Fibroblast of pulmonary artery (primary cell): ENCODE data around the gene AKR1D1.
"Not testable (repeated sequence)": the region's sequence is repeated elsewhere in the genome, so short reads cannot be mapped to it uniquely, and the experiment has no call there.

ENCODE experiments used
- DNase-seq: peaks from one replicate; pipeline ENCODE4 v3.0.0-alpha.2; 2010; ENCODE audit warnings: low read depth
- H3K4me3 ChIP-seq: replicated peaks from 2 replicates; pipeline ENCODE4 v1.5.1; 2011; ENCODE audit warnings: low read depth, mild to moderate bottlenecking, control low read depth, low read length, moderate library complexity
- CTCF ChIP-seq: IDR thresholded peaks from 2 replicates; pipeline ENCODE4 v1.5.1; 2011; ENCODE audit warnings: mild to moderate bottlenecking, control low read depth, low read length, inconsistent platforms; ENCODE audit errors: missing control alignments

Gene AKR1D1

DNA sequence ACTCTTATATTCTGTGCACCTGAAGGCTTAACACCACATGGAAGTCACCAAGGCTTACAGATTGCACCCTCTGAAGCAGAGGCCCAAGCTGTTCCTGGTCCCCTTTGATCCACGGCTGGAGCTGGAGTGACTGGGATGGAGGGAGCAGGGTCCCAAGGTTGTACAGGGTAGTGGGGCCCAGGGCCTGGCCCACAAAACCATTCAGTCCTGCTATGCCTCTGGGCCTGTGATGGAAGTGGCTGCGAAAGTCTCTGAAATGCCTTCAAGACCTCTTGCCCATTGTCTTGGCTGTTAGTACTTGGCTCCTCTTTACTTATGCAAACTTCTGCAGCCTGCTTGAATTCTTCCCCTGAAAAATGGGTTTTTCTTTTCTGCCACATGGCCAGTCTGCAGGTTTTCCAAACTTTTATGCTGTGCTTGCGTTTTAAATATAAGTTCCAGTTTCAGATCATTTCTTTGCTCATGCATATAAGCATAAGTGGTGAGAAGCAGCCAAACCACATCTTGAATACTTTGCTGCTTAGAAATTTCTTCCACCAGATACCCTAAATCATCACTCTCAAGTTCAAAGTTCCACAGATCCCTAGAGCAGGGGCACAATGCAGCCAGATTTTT is 53.4 kb downstream of the AKR1D1 start:
- H3K4me3 ChIP-seq, result no peak overlapping the region
- no peak for TF ChIP-seq CTCF
- no peak for DNase-seq

GRCh38 chr7:138137423-138138171 is 61.3 kb downstream of the AKR1D1 start:
- no peak for DNase-seq
- TF ChIP-seq CTCF, result no peak
- H3K4me3 ChIP-seq, result no peak overlapping the region

DNA sequence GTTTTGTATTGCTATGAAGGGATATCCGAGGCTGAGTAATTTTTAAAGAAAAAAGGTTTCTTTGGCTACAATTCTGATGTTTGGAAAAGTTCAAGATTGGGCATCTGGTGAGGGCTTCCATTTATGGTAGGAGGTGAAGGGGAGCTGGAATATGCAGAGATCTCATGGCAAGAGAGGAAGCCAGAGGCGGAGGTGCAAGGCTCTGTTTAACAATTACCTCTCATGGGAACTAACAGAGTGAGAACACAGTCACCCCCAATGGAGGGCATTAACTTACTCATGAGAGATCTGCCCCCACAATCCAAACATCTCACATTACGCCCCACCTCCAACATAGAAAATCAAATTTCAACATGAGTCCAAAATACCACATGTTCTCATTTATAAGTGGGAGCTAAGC is 62.0 kb downstream of the AKR1D1 start:
- TF ChIP-seq CTCF, result no peak
- DNase-seq, result no peak
- H3K4me3 ChIP-seq, result no peak overlapping the region

DNA sequence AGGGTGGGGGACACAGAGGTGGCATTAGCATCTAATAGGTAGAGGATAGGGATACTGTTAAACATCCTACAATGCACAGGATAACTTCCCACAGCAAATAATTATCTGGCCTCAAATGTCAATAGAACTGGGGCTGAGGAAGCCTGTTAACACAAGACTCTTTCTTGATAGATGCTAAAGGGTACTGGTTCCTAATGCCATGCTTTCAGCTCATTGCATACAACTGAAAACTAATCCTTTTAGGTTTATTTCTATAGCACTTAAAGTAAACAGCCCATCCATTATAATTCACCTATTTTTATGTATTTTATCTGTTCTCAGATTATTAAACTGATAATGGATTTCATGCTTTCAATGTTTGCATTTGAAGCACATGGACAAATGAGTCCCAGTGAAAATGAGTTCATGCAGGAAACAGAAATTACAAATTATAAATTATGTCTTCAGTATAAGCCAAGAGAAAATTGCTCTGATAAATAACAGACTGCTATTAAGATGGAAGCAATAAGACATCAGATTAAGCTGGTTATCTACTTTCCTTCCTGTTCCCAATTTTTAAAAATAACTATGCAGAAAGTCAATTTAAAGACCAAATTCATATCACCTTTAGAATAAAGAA is 66.4 kb downstream of the AKR1D1 start:
- no peak for DNase-seq
- TF ChIP-seq CTCF, result no peak
- no peak overlapping the region for H3K4me3 ChIP-seq

GRCh38 chr7:138144958-138145357 is 68.7 kb downstream of the AKR1D1 start:
- no peak for TF ChIP-seq CTCF
- no peak overlapping the region for H3K4me3 ChIP-seq
- DNase-seq, result no peak

GRCh38 chr7:138146221-138146620 is 70.0 kb downstream of the AKR1D1 start:
- not testable (repeated sequence) for DNase-seq, H3K4me3 ChIP-seq

DNA sequence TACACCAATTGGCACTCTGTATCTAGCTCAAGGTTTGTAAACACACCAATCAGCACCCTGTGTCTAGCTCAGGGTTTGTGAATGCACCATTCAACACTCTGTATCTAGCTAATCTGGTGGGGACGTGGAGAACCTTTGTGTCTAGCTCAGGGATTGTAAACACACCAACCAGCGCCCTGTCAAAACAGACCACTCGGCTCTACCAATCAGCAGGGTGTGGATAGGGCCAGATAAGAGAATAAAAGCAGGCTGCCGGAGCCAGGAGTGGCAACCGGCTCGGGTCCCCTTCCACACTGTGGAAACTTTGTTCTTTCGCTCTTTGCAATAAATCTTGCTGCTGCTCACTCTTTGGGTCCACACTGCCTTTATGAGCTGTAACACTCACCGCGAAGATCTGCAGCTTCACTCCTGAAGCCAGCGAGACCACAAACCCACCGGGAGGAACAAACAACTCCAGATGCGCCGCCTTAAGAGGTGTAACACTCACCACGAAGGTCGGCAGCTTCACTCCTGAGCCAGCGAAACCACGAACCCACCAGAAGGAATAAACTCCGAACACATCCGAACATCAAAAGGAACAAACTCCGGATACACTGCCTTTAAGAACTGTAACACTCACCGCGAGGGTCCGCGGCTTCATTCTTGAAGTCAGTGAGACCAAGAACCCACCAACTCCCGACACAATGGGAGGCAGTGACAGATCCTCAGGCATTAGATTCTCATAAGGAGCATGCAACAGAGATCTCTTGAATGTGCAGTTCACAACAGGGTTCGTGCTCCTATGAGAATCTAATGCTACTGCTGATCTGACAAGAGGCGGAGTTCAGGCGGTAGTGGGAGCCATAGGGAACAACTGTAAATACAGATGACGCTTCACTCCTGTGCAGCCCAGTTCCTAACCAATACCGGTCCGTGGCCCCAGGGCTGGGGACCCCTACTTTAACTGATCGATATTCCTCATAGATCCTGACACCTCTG is 70.8 kb downstream of the AKR1D1 start:
- not testable (repeated sequence) for H3K4me3 ChIP-seq

More for the DNA sequence above, 70.8 kb downstream of the AKR1D1 start:
- not testable (repeated sequence) for DNase-seq
